8988T (cell line): ENCODE measurements around the gene GRIN2B.

Source experiments
- DNase-seq: peaks from one replicate; pipeline ENCODE4 v3.0.0; 2011

The GRIN2B gene

GRCh38 chr12:13956060-13956590, 25.3 kb downstream of the GRIN2B start:
- no peak for DNase-seq

- no peak for DNase-seq
Measured at GRCh38 chr12:13952096-13952495, 29.3 kb downstream of the GRIN2B start.

GRCh38 chr12:13950502-13950901, 30.9 kb downstream of the GRIN2B start:
- no peak for DNase-seq

- no peak for DNase-seq
Measured at GRCh38 chr12:13948621-13949020, 32.8 kb downstream of the GRIN2B start.

- no peak for DNase-seq
Measured at GRCh38 chr12:13947276-13947946, 34.0 kb downstream of the GRIN2B start.

- DNase-seq, result no peak
Measured at GRCh38 chr12:13945641-13946040, 35.8 kb downstream of the GRIN2B start.

GRCh38 chr12:13945236-13945635, 36.2 kb downstream of the GRIN2B start:
- DNase-seq, result no peak

DNA sequence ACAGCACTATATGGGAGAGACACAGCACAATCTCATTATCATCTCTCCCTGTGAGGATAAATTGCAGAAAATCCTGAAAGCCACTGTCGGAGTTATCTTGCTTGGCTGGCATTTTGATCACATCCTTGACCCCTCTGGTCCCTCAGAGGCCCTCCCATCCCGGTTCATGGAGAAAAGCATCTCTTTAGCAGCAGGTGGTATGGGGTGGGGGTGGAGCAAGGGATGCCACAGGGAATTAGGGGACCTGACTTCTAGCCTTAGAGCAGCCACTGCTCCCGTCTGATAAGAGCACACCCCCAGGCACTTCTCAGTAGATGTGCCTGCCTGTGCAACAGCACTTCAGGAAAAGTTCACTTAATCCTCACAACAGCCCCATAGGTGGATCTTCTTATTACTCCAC, 38.6 kb downstream of the GRIN2B start:
- DNase-seq, result no peak

GRCh38 chr12:13941258-13942249, 39.8 kb downstream of the GRIN2B start:
- no peak for DNase-seq

- no peak for DNase-seq
Measured at GRCh38 chr12:13940335-13940865, 41.0 kb downstream of the GRIN2B start.

GRCh38 chr12:13937735-13938134, 43.7 kb downstream of the GRIN2B start:
- DNase-seq, result no peak

- DNase-seq, result no peak
Measured at GRCh38 chr12:13935169-13935568, 46.2 kb downstream of the GRIN2B start.
